Measurements from ENCODE around the gene RAD51B.

DNA sequence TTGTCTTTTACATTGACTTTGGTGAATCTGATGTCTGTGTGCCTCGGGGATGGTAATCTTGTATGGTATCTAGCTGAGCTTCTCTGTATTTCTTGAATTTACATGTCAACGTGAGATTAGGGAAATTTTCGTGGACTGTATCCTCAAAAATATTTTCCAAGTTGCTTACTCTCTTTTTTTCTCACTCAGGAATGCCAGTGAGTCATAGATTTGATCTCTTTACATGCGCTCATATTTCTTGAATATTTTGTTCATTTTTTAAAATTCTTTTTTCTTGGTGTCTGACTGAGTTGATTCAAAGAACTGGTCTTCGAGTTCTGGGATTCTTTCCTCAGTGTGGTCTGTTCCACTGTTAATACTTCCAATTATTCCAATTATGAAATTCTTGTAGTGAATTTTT, 207.7 kb downstream of the RAD51B start:
- TF ChIP-seq, protein P1, sequence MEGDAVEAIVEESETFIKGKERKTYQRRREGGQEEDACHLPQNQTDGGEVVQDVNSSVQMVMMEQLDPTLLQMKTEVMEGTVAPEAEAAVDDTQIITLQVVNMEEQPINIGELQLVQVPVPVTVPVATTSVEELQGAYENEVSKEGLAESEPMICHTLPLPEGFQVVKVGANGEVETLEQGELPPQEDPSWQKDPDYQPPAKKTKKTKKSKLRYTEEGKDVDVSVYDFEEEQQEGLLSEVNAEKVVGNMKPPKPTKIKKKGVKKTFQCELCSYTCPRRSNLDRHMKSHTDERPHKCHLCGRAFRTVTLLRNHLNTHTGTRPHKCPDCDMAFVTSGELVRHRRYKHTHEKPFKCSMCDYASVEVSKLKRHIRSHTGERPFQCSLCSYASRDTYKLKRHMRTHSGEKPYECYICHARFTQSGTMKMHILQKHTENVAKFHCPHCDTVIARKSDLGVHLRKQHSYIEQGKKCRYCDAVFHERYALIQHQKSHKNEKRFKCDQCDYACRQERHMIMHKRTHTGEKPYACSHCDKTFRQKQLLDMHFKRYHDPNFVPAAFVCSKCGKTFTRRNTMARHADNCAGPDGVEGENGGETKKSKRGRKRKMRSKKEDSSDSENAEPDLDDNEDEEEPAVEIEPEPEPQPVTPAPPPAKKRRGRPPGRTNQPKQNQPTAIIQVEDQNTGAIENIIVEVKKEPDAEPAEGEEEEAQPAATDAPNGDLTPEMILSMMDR (IDR thresholded peaks at IDR 0.05), result no peak
- no peak for TF ChIP-seq POLR2A (IDR thresholded peaks at IDR 0.05)
